Endothelial cell (in vitro differentiated cells): ENCODE results near the gene GRIP1. TPM values are rescaled to one million over a fixed set of nuclear protein-coding genes. Genes with fewer than 3 reads are reported as not detected.

Experiments used
- DNase-seq: peaks from one replicate; pipeline ENCODE4 v3.0.0; 2021; ENCODE audit warnings: low spot score
- H3K27ac Mint-ChIP-seq: one replicate; pipeline ENCODE4 v1.8.0; 2021; ENCODE audit warnings: mixed read lengths, inconsistent platforms; ENCODE audit not compliant: unreplicated experiment
- H3K27me3 Mint-ChIP-seq: one replicate; pipeline ENCODE4 v1.8.0; 2021; ENCODE audit warnings: mild to moderate bottlenecking, moderate library complexity, mixed read lengths, inconsistent platforms; ENCODE audit not compliant: unreplicated experiment
- H3K36me3 Mint-ChIP-seq: one replicate; pipeline ENCODE4 v1.8.0; 2021; ENCODE audit warnings: mild to moderate bottlenecking, low read depth, mixed read lengths, inconsistent platforms; ENCODE audit not compliant: unreplicated experiment
- H3K4me1 Mint-ChIP-seq: one replicate; pipeline ENCODE4 v1.8.0; 2021; ENCODE audit warnings: mild to moderate bottlenecking, mixed read lengths, inconsistent platforms; ENCODE audit not compliant: unreplicated experiment
- H3K4me3 Mint-ChIP-seq: one replicate; pipeline ENCODE4 v1.8.0; 2021; ENCODE audit warnings: mild to moderate bottlenecking, mixed read lengths, inconsistent platforms; ENCODE audit not compliant: unreplicated experiment
- H3K9me3 Mint-ChIP-seq: one replicate; pipeline ENCODE4 v1.8.0; 2021; ENCODE audit warnings: mixed read lengths, inconsistent platforms; ENCODE audit not compliant: unreplicated experiment
- total RNA-seq: library from RNA; stranded (reverse); fragmentation: NEBNext Ultra II Directional; extraction: Animal tissue kit (Norgen Biotek cat#: 25700); gene quantifications from one replicate; pipeline ENCODE4 v1.2.1, GENCODE V29; 2021; ENCODE audit not compliant: unreplicated experiment
- TF ChIP-seq, protein P1 (sequence below): fragments of 200-600 bp; sonication (generic); IDR thresholded peaks from one replicate; pipeline ENCODE4 v1.5.0; 2021; ENCODE audit warnings: antibody characterized with exemption; ENCODE audit not compliant: unreplicated experiment

GRIP1 gene
- total RNA-seq, 1 donor from 2014 or later = 36.2 TPM

DNA sequence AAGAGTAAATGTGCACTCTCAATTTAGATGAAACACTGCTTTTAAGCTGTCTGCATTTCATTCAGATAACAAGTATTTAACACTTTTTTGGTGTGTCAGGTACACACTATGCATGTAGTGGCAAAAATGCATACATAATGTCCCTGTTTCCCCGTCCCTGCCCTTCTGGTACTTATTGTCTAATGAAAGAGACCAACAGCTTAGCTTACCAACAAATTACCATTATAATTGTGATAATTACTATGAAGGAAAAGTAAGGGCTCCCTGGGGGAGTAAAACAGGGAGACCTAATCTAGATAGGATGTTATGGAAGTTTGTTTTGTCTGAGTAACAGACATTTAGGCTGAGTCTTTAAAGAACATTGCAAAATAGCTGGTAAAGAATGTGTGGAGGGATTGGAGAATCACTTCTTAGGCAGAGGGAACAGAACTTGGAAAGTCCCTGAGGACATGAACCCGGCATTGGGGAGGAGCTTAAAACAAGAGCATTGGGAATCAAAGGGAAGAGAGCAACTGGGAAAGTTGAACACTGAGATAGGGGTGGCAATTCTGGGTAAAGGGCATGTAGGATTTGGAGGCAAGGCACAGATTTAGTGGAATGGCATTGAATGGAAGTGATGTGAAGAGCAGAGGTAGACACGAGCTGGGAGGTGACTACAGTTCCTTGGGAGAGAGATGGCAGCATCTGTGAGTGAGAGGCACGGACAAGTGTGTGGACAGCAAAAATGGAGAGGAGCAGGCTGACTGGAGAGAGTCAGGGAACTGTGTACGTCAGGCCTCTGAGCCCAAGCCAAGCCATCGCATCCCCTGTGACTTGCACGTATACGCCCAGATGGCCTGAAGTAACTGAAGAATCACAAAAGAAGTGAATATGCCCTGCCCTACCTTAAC is 181.6 kb downstream of the GRIP1 start:
- Mint-ChIP-seq H3K4me1 (peaks cover 22% of the 10 kb centered on the region), H3K9me3 (no peaks in the 10 kb centered on the region), H3K36me3 (no peaks in the 10 kb centered on the region), H3K27me3 (peaks cover 5% of the 10 kb centered on the region), H3K27ac (no peak overlapping the region), H3K4me3 (no peak overlapping the region)
- no peak for DNase-seq
- TF ChIP-seq, protein P1, sequence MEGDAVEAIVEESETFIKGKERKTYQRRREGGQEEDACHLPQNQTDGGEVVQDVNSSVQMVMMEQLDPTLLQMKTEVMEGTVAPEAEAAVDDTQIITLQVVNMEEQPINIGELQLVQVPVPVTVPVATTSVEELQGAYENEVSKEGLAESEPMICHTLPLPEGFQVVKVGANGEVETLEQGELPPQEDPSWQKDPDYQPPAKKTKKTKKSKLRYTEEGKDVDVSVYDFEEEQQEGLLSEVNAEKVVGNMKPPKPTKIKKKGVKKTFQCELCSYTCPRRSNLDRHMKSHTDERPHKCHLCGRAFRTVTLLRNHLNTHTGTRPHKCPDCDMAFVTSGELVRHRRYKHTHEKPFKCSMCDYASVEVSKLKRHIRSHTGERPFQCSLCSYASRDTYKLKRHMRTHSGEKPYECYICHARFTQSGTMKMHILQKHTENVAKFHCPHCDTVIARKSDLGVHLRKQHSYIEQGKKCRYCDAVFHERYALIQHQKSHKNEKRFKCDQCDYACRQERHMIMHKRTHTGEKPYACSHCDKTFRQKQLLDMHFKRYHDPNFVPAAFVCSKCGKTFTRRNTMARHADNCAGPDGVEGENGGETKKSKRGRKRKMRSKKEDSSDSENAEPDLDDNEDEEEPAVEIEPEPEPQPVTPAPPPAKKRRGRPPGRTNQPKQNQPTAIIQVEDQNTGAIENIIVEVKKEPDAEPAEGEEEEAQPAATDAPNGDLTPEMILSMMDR = no peak

GRCh38 chr12:66496595-66496994 is 182.3 kb downstream of the GRIP1 start:
- H3K9me3 Mint-ChIP-seq = no peaks in the 10 kb centered on the region
- peaks cover 5% of the 10 kb centered on the region for H3K27me3 Mint-ChIP-seq
- TF ChIP-seq, protein P1 = no peak
- H3K4me3 Mint-ChIP-seq = no peak overlapping the region
- no peak for DNase-seq
- peaks cover 22% of the 10 kb centered on the region for H3K4me1 Mint-ChIP-seq
- no peak overlapping the region for H3K27ac Mint-ChIP-seq
- no peaks in the 10 kb centered on the region for H3K36me3 Mint-ChIP-seq

GRCh38 chr12:66495709-66496108 is 183.2 kb downstream of the GRIP1 start:
- no peak for DNase-seq
- TF ChIP-seq, protein P1 = no peak
- H3K27me3 Mint-ChIP-seq = peaks cover 8% of the 10 kb centered on the region
- H3K4me3 Mint-ChIP-seq = no peak overlapping the region
- H3K36me3 Mint-ChIP-seq = no peaks in the 10 kb centered on the region
- no peaks in the 10 kb centered on the region for H3K9me3 Mint-ChIP-seq
- H3K27ac Mint-ChIP-seq = no peak overlapping the region
- H3K4me1 Mint-ChIP-seq = peaks cover 22% of the 10 kb centered on the region

- no peak for DNase-seq
- Mint-ChIP-seq H3K36me3 (no peaks in the 10 kb centered on the region), H3K4me1 (peaks cover 10% of the 10 kb centered on the region), H3K27ac (no peak overlapping the region), H3K4me3 (no peak overlapping the region), H3K9me3 (no peaks in the 10 kb centered on the region), H3K27me3 (peaks cover 8% of the 10 kb centered on the region)
- TF ChIP-seq, protein P1 = no peak
Measured at GRCh38 chr12:66493819-66494218, 185.1 kb downstream of the GRIP1 start.

- peaks cover 4% of the 10 kb centered on the region for H3K4me1 Mint-ChIP-seq
- DNase-seq = no peak
- H3K9me3 Mint-ChIP-seq = no peaks in the 10 kb centered on the region
- peaks cover 5% of the 10 kb centered on the region for H3K27me3 Mint-ChIP-seq
- H3K4me3 Mint-ChIP-seq = no peak overlapping the region
- H3K36me3 Mint-ChIP-seq = no peaks in the 10 kb centered on the region
- H3K27ac Mint-ChIP-seq = no peak overlapping the region
- TF ChIP-seq, protein P1 = no peak
Measured at GRCh38 chr12:66491853-66492252, 187.0 kb downstream of the GRIP1 start.
